MM.1S (cell line): ENCODE results near the gene VANGL2.

Source experiments
- EZH2phosphoT487 ChIP-seq: fragments of 300-600 bp; sonication (generic); IDR thresholded peaks from 2 replicates; pipeline ENCODE4 v1.6.1; 2018; ENCODE audit warnings: antibody characterized with exemption, low read length
- TF ChIP-seq, protein P1 (sequence below): fragments of 300-600 bp; sonication (generic); IDR thresholded peaks from 2 replicates; pipeline ENCODE4 v1.5.1; 2016; ENCODE audit warnings: antibody characterized with exemption, low read length, mixed read lengths

DNA sequence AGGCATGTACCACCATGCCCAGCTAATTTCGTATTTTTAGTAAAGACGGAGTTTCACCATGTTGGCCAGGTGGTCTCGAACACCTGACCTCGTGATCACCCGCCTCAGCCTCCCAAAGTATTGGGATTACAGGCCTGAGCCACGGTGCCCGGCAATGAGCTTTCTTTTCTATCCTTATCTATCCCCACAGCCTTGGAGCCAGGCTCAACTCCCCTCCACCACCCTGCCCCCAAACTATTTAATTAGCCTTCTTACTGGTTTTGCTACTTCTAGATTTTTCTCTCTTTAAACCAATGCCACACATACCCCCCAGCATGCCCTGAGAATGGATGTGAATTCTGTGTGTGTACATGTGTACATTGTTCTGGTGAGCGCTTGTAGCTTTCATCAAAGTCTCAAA, 5.7 kb upstream of the VANGL2 start:
- TF ChIP-seq, protein P1, sequence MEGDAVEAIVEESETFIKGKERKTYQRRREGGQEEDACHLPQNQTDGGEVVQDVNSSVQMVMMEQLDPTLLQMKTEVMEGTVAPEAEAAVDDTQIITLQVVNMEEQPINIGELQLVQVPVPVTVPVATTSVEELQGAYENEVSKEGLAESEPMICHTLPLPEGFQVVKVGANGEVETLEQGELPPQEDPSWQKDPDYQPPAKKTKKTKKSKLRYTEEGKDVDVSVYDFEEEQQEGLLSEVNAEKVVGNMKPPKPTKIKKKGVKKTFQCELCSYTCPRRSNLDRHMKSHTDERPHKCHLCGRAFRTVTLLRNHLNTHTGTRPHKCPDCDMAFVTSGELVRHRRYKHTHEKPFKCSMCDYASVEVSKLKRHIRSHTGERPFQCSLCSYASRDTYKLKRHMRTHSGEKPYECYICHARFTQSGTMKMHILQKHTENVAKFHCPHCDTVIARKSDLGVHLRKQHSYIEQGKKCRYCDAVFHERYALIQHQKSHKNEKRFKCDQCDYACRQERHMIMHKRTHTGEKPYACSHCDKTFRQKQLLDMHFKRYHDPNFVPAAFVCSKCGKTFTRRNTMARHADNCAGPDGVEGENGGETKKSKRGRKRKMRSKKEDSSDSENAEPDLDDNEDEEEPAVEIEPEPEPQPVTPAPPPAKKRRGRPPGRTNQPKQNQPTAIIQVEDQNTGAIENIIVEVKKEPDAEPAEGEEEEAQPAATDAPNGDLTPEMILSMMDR: no peak
- TF ChIP-seq EZH2phosphoT487: no peak
